SK-N-MC (cell line): Measurements from ENCODE around the gene VAMP8.

Experiments
- EZH2 ChIP-seq: fragments of 200-600 bp; sonication (generic); IDR thresholded peaks from one replicate; pipeline ENCODE4 v1.6.1; 2017; ENCODE audit warnings: antibody characterized with exemption
- FOXP2 ChIP-seq: optimal IDR thresholded peaks from 2 replicates; pipeline ENCODE3; 2011; ENCODE audit warnings: mild to moderate bottlenecking, moderate library complexity; ENCODE audit not compliant: insufficient read depth; ENCODE audit errors: extremely low read length, control extremely low read depth

GRCh38 chr2:85596486-85597143 is 19.2 kb downstream of the VAMP8 start:
- TF ChIP-seq FOXP2, result no peak
- no peak for TF ChIP-seq EZH2
